NCI-H2227 (cell line): ENCODE measurements around the gene CTSV.
"Not testable (repeated sequence)": the region's sequence is repeated elsewhere in the genome, so short reads cannot be mapped to it uniquely, and the experiment has no call there.

Source experiments
- DNase-seq: peaks from one replicate; lab custom pipeline; 2025; ENCODE audit not compliant: unreplicated experiment; lab: John Stamatoyannopoulos, UW

The CTSV gene

DNA sequence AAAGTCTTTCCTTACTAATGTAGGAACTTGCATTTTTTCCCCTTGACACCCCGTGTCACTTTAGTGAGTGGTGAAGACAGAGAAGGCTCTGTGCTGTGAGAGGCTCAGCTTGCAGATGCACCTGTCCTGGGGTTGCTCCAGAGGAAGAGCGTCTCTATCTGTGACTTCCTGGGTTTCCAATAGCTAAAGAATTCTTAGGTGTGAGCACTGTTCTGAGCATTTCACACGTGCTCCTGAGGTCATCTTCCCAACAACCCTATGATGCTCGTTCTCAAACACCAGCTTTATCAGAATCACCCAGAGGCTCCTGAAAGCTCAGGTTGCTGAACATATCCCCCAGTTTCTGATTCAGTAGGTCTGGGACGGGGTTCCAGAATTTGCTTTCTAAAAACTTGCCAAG lies 6.4 kb upstream of the CTSV start:
- no peak for DNase-seq

DNA sequence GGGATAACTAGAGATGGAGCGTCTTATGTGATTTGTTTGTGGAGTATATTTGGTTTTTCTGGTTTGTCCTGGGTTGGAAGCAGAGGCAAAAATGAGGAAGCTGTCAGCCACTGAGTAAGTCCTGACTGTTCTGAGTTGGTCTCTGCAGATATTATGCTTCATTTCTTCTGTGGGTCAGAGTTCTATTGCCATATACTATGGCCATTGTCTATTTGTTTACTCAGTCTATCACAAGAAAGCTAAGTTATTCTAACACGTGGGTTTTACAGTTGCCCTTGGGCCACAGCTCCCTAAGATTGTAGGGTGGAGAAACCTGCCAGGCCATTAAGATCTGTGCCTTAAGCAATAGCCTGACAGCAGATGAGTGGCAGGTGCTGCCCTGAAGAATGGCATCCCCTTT lies 3.0 kb upstream of the CTSV start:
- no peak for DNase-seq

- DNase-seq, result peak; percentile 31
Measured at GRCh38 chr9:97039514-97039860, 545 bp upstream of the CTSV start.

DNA sequence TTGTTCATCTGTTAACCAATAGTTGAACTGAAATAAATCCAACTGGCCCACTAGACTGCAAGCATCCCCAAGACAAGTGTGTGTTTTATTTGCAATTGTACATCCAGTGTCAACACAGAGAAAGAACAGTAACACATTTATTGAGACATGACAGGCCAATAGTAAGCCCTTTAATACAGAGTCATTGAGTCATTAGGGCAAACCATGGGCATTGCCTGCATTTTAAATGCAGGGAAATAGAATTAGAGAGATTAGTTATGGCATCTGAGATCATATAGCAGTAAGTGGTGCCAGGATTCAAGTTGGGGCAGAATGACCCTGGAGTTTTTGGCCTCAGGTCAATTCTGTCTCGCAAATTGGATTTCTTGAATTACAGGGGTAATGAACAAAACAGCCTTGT lies 15.4 kb downstream of the CTSV start:
- DNase-seq, result not testable (repeated sequence)

DNA sequence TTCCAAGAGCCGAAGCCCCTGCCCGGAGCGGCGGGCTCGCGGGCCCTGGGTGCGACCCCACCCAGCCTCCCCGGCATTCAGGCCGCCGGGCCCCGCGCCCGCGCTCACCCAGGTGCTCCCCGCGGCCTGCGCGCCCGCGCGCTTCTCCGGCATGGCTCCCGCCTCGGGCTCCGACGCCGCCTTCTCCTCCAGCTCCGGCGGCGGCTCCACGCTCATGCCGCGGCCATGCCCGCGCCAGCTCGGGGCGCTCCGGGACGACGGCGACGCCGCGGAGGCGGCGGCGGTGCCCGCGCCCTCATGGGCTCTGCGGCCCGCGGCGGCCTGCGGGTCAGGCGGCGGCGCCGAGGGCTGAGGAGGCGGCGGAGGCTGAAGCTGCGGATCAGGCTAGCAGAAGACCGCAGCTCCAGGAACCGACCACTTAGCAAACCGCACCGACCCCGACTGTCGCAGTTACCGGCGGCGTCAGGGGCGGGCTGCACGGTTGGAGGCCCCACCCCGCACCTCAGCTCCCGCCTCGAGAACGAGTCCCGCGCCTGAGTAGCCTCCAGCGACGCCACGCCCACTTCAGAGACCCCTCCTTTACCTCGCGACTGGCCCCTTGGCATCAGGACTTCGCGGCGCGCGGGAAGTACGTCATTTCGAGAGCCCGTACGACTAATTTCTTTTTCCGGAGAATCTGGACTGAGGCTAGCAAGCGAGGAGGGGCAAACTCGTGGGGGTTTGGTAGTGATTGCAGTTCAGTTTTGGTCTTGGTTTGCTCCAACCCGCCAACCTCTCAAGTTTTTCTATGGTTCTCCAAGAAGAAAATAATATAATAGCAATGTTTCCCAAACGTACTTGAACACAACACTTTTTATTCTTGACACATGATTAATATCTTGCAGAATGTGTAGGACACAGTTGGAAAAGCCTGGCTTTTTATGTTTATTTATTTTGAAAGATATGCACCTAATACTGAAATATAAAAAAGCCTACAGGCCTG lies 25.5 kb downstream of the CTSV start:
- peak; percentile 82 for DNase-seq

DNA sequence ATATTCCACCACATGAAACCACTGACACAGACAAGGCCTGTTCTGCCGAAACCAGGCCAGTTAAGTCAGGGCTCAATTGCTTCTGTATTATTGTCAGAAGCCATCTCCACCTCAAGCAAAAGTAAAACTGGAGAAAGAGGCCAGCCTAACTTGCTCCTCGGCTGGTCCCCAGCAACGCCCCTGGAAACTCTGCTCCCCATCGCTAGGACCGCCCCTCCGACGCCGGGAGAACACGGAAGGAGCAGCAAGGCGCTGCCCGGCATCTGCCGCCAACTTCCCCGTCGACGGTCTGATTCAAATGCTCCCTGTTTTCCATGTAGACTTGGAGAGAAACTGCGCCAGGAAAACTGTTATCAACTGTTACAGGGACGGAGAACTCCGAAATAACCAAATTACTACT lies 26.3 kb downstream of the CTSV start:
- DNase-seq, result not testable (repeated sequence)

DNA sequence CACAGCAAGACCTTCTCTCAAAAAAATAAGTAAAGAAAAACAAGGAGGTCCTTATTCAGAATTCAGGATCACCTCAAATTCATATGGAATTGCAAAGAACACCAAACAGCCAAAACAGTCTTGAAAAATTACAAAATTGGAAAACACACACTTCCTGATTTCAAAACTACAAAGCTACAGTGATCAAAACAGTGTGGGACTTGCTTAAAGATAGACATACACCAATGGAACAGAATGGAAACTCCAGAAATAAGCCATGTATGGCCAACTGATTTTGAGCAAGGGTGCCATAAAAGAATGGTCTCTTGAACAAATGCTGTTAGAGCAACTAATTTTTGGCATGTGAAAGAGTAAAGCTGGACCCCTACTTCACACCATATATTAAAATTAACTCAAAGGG lies 36.7 kb downstream of the CTSV start:
- not testable (repeated sequence) for DNase-seq

- not testable (repeated sequence) for DNase-seq
Measured at GRCh38 chr9:97001338-97001737, 37.6 kb downstream of the CTSV start.

DNA sequence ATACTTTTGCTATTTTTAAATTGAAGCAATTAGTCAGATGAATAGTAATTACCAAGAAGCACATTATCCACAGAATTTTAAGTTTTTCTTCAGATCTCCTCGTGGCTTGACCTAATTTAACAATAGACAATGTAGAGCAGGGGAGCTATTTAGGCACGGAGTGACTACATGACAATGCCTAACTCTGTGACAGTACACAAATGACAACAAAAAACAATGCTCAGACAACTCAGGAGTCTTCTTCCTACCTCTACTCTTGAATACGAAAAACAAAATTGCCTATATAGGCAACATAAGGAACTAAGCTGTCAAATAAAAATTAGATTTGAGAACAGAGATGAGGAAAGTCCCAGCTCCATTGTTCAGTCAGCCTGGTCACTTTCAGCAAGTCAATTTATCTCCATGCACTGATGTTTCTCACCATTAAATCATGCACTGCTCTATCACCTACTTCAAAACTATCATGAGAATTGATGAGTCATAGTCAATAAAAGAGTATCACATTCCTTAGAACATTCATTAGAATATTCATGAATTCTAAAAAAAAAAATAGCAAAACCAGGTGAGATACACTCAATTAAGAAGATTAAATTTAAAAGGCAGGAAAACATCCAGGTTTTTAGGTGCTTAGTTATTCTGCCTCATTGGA lies 38.7 kb downstream of the CTSV start:
- not testable (repeated sequence) for DNase-seq

DNA sequence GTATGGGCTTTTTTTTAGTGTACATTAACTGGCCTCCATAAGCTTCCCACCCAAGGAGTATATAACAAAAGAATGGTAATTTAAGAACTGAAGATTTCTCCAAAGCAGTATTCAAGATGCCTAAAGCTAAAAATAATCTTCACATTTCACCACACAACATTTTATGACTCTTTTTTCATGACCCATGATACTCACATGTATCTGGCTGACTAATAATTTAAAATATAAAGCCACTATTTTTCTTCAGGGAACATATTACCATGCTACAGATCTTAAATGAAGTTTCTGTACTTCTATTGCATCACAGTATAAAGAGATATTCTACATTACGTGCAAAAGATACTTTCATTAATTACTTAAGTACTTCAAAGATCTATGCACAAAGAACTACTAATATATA lies 39.2 kb downstream of the CTSV start:
- not testable (repeated sequence) for DNase-seq

DNA sequence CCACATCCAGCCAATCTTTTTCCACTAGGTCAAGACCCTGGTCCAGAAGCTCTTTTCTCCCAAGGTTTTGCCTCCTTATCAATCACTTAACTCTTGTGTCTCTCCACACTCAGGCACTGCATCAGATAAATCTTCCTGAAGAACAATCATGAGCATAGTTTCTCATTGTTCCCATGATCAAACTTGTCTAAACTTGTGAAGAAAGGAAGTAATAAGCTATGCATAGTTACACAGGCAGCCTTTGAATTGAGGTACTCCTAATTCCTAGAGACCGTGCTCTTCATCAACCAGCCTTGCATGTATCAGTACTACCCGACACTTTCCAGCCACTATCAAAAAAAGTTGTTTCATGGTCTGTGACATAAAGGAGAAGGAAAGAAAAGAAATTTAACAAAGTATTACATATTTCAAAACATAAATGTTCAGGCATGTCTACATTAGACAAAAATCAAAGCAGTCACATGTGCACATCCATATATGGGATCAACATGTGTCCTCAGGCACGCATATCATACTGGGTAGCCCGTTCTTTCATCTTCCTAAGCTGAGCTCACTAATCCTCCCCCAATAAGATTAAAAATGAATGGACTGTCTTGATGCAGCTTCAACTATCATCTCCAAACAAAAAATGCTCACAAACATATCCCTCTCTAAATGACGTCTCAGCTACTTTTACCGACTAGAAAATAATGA lies 41.8 kb downstream of the CTSV start:
- not testable (repeated sequence) for DNase-seq

DNA sequence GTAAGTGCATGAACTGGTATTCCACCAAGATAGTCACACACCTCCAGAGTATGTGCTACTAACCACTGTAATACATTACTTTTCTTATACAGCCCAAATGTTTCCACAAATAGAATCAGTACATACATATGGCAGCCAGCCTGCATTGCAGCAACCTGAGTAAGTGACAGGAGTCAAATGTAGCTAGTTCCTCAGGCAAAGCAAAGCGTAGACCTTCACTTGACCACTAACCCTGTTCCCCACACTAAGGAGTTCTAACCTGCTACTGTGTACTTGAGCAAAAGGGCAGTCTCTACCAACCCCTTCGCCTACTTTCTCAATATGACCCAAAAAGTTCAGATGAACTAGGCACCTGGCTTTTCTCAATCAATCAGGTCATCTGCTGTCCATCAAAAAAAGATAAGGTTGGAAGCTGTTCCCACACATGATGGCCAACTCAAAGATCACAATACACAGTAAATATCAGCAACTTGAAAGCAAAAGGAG lies 44.4 kb downstream of the CTSV start:
- DNase-seq, result not testable (repeated sequence)

GRCh38 chr9:96992303-96992702 lies 46.6 kb downstream of the CTSV start:
- peak; percentile 34 for DNase-seq

DNA sequence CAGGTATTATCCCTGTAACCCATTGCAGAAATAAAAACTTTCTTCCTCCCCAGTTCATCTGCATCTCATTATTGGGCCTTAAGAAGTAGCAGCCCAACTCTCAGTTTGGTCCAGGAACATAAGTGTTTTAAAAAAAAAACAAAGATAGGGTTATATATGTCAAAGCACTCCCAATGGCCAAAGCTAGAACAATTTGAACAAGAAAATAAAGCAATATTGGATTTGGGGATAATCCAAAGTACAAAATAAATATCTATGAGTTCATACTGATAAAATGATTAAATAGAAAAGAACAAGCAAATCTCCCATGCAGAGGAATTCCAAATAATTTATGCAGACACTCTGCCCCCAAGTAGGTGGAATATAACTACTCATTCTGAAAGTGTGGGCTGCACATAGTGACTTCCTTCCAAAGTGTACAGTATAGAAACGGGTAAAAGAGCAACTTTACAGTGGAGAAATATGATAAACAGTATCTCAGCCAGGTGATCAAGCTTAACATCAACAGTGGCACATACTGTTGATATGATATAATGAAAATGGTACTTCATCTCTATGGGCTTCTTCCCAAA lies 49.1 kb downstream of the CTSV start:
- not testable (repeated sequence) for DNase-seq

DNA sequence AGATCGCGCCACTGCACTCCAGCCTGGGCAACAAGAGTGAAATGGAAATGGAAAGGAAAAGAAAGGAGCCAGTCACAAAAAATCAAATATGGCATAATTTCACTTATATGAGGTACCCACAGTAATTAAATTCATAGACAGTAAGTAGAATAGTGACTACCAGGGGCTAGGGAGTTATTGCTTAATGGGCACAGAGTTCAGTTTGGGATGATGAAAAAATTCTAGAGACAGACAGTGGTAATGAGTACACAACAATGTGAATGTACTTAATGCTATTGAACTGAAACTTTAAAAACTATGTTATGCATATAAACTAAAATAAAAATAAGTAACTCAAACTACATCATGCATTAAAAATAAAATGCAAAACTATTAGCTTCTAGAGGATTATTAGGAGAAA lies 54.1 kb downstream of the CTSV start:
- DNase-seq, result not testable (repeated sequence)

DNA sequence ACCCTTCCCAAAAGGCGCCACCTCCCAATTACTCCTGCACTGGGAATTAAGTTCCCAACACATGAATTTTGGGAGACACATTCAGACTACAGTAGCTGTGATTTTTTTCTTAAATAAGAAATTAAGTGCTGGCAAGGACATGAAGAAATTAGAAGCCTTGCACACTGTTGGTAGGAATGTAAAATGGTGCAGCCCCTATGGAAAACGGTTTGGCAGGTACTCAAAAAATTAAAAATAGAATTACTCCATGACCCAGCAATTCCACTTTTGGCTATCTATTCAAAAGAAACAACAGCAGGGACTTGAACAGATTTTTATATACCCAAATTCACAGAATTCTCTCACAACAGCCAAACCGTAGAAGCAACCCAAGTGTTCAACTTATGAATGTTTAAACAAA lies 54.8 kb downstream of the CTSV start:
- DNase-seq, result not testable (repeated sequence)

DNA sequence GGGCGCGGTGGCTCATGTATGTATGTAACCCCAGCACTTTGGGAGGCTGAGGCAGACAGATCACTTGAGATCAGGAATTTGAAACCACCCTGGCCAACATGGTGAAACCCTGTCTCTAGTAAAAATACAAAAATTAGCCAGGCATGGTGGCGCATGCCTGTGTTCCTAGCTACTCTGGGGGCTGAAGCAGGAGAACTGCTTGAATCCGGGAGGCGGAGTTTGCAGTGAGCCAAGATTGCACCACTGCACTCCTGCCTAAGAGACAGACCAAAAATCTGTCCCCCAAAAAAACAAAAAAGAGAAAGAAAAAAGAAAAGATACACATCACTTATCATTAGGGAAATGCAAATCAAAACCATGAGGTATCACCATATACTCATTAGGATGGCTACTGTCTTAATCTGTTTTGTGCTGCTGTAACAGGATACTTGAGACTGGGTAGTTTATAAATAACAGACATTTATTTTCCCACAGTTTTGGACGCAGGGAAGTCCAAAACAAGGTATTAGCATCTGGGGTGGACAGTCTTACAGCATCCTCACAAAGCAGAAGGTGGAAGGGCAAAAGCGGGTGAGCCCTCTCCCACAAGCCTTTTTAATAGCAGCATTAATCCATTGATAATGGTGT lies 55.3 kb downstream of the CTSV start:
- DNase-seq, result not testable (repeated sequence)
